NT2/D1 (cell line): ENCODE results near the gene DOC2B.
"Not testable (repeated sequence)": the region's sequence is repeated elsewhere in the genome, so short reads cannot be mapped to it uniquely, and the experiment has no call there.

Experiments used
- YY1 ChIP-seq: IDR thresholded peaks from 2 replicates; pipeline ENCODE4 v1.6.1; 2011; ENCODE audit not compliant: insufficient read length, insufficient read depth
- ZNF274 ChIP-seq: IDR thresholded peaks from 2 replicates; pipeline ENCODE4 v1.6.1; 2011; ENCODE audit warnings: mild to moderate bottlenecking, low read depth, low read length

- TF ChIP-seq YY1, ZNF274: not testable (repeated sequence)
These were observed 47.1 kb downstream of the DOC2B start for GRCh38 chr17:134332-134785.
